Liver (tissue), 9 donors: ENCODE data around the gene GPR84. TPM values are rescaled to one million over a fixed set of nuclear protein-coding genes. Genes with fewer than 3 reads are reported as not detected.

Experiments used
- DNase-seq: peaks from one replicate; pipeline ENCODE4 v3.0.0-alpha.2; 2017; ENCODE audit warnings: low spot score
- H3K27ac ChIP-seq, 2 donors: one replicate each; pipeline ENCODE4 v1.7.0; 2013; ENCODE audit warnings: inconsistent platforms in 2 of 2, low read length in 2 of 2, control low read depth in 1 of 2, low read depth in 1 of 2, mild to moderate bottlenecking in 1 of 2
- H3K27me3 ChIP-seq, 4 donors: one replicate each; pipeline versions ENCODE4 v1.6.1 to v1.7.0; 2013; ENCODE audit warnings: low read length in 3 of 4, inconsistent platforms in 1 of 4, mild to moderate bottlenecking in 1 of 4, moderate library complexity in 1 of 4; ENCODE audit not compliant: control insufficient read depth in 4 of 4, insufficient read depth in 4 of 4
- H3K36me3 ChIP-seq, 4 donors: one replicate each; pipeline versions ENCODE4 v1.6.1 to v1.7.0; 2013; ENCODE audit warnings: low read length in 3 of 4, mild to moderate bottlenecking in 3 of 4, low read depth in 1 of 4, moderate library complexity in 1 of 4; ENCODE audit not compliant: control insufficient read depth in 4 of 4, insufficient read depth in 3 of 4
- H3K4me1 ChIP-seq, 4 donors: one replicate each; pipeline versions ENCODE4 v1.6.1 to v1.7.0; 2013; ENCODE audit warnings: low read length in 3 of 4, mild to moderate bottlenecking in 3 of 4, moderate library complexity in 1 of 4; ENCODE audit not compliant: control insufficient read depth in 4 of 4, insufficient read depth in 4 of 4
- H3K4me3 ChIP-seq, 3 donors: one replicate each; pipeline versions ENCODE4 v1.6.1 to v1.7.0; 2013; ENCODE audit warnings: low read length in 3 of 3, control low read depth in 1 of 3, low read depth in 1 of 3, mild to moderate bottlenecking in 1 of 3
- H3K9ac ChIP-seq, 2 donors: one replicate each; pipeline ENCODE4 v1.7.0; 2013; ENCODE audit warnings: low read length in 2 of 2, mild to moderate bottlenecking in 2 of 2, moderate library complexity in 2 of 2, control low read depth in 1 of 2, low read depth in 1 of 2
- H3K9me3 ChIP-seq, 4 donors: one replicate each; pipeline versions ENCODE4 v1.6.1 to v1.7.0; 2013; ENCODE audit warnings: low read length in 3 of 4; ENCODE audit not compliant: control insufficient read depth in 4 of 4
- EGR1 ChIP-seq, 2 donors: IDR thresholded peaks; 2 replicates each; pipeline ENCODE4 v1.6.1; 2016 to 2018; ENCODE audit warnings: antibody characterized with exemption in 2 of 2, low read depth in 2 of 2
- FOXA1 ChIP-seq: IDR thresholded peaks from 2 replicates; pipeline ENCODE4 v1.6.1; 2016; ENCODE audit warnings: antibody characterized with exemption
- FOXA2 ChIP-seq: IDR thresholded peaks from 2 replicates; pipeline ENCODE4 v1.6.1; 2016; ENCODE audit warnings: antibody characterized with exemption
- HNF4A ChIP-seq, 2 donors: conservative IDR thresholded peaks; 2 replicates each; pipeline ENCODE4 v1.6.1; 2016; ENCODE audit warnings: antibody characterized with exemption in 2 of 2, mild to moderate bottlenecking in 2 of 2
- NR2F2 ChIP-seq: IDR thresholded peaks from 2 replicates; pipeline ENCODE4 v1.6.1; 2016; ENCODE audit warnings: antibody characterized with exemption
- RAD21 ChIP-seq, 2 donors: IDR thresholded peaks; 2 replicates each; pipeline ENCODE4 v1.6.1; 2016; ENCODE audit warnings: antibody characterized with exemption in 2 of 2, mild to moderate bottlenecking in 2 of 2
- SP1 ChIP-seq: IDR thresholded peaks from 2 replicates; pipeline ENCODE4 v1.6.1; 2018; ENCODE audit warnings: antibody characterized with exemption, mild to moderate bottlenecking
- TAF1 ChIP-seq: conservative IDR thresholded peaks from 2 replicates; pipeline ENCODE4 v1.6.1; 2016; ENCODE audit warnings: antibody characterized with exemption, mild to moderate bottlenecking
- YY1 ChIP-seq: IDR thresholded peaks from 2 replicates; pipeline ENCODE4 v1.6.1; 2016; ENCODE audit warnings: antibody characterized with exemption, mild to moderate bottlenecking
- WGBS: extraction: QIAGEN DNeasy Blood & Tissue Kit; methylation state at CpG from one replicate; pipeline ENCODE4 v1.1.7; 2013; 5-methylcytosine and 5-hydroxymethylcytosine counted together
- polyA plus RNA-seq, 2 donors: library from polyadenylated mRNA; stranded (reverse) in 1 of 2; unstranded in 1 of 2; fragments of 200-250 nt in 1 of 2; fragments of >200 nt in 1 of 2; fragmentation: Nextera tagmentation in 1 of 2; extraction: Ambion mirVana in 1 of 2; gene quantifications; one replicate each; pipeline versions ENCODE4 v1.2.1 to v1.2.3, GENCODE V29; 2013 to 2015
- total RNA-seq, 2 donors: library from RNA; depleted of rRNA; stranded (reverse); fragments of >200 nt; gene quantifications; one replicate each; pipeline ENCODE4 v1.2.3, GENCODE V29; 2014
- TF ChIP-seq, protein P1 (sequence below): IDR thresholded peaks from 2 replicates; pipeline ENCODE4 v1.6.1; 2016; ENCODE audit warnings: antibody characterized with exemption, mild to moderate bottlenecking
- TF ChIP-seq, protein P2 (sequence below): IDR thresholded peaks from 2 replicates; pipeline ENCODE4 v1.6.1; 2016; ENCODE audit warnings: antibody characterized with exemption
- TF ChIP-seq, protein P3 (sequence below): IDR thresholded peaks from 2 replicates; pipeline ENCODE4 v1.6.1; 2016; ENCODE audit warnings: antibody characterized with exemption
- donor health status: healthy.
- donor health status: healthy.
- donor health status: healthy.
- donor health status: healthy.
- donor health status: healthy.

Gene GPR84
- total and polyA plus RNA-seq, 4 donors: 0.09 to 0.37 (median 0.33) TPM; not detected in 1

- Histone ChIP-seq H3K9me3 (no peaks in the 10 kb centered on the region), H3K4me1 (peaks cover 0 to 3% (median 0%) of the 10 kb centered on the region in 4 donors), H3K4me3 (no peak overlapping the region), H3K36me3 (no peaks in the 10 kb centered on the region), H3K9ac (no peak overlapping the region), H3K27me3 (no peaks in the 10 kb centered on the region), H3K27ac (no peak overlapping the region)
- 95% methylated on average over 3 of the region's 3 CpGs for WGBS
- TF ChIP-seq SP1: no peak
- TF ChIP-seq, protein P1, sequence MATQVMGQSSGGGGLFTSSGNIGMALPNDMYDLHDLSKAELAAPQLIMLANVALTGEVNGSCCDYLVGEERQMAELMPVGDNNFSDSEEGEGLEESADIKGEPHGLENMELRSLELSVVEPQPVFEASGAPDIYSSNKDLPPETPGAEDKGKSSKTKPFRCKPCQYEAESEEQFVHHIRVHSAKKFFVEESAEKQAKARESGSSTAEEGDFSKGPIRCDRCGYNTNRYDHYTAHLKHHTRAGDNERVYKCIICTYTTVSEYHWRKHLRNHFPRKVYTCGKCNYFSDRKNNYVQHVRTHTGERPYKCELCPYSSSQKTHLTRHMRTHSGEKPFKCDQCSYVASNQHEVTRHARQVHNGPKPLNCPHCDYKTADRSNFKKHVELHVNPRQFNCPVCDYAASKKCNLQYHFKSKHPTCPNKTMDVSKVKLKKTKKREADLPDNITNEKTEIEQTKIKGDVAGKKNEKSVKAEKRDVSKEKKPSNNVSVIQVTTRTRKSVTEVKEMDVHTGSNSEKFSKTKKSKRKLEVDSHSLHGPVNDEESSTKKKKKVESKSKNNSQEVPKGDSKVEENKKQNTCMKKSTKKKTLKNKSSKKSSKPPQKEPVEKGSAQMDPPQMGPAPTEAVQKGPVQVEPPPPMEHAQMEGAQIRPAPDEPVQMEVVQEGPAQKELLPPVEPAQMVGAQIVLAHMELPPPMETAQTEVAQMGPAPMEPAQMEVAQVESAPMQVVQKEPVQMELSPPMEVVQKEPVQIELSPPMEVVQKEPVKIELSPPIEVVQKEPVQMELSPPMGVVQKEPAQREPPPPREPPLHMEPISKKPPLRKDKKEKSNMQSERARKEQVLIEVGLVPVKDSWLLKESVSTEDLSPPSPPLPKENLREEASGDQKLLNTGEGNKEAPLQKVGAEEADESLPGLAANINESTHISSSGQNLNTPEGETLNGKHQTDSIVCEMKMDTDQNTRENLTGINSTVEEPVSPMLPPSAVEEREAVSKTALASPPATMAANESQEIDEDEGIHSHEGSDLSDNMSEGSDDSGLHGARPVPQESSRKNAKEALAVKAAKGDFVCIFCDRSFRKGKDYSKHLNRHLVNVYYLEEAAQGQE: no peak
- TF ChIP-seq, protein P2, sequence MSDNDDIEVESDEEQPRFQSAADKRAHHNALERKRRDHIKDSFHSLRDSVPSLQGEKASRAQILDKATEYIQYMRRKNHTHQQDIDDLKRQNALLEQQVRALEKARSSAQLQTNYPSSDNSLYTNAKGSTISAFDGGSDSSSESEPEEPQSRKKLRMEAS: no peak
- TF ChIP-seq NR2F2: no peak
- no peak for TF ChIP-seq YY1
- no peak for TF ChIP-seq TAF1
- TF ChIP-seq HNF4A (conservative IDR thresholded peaks at IDR 0.05): no peak
- TF ChIP-seq, protein P3, sequence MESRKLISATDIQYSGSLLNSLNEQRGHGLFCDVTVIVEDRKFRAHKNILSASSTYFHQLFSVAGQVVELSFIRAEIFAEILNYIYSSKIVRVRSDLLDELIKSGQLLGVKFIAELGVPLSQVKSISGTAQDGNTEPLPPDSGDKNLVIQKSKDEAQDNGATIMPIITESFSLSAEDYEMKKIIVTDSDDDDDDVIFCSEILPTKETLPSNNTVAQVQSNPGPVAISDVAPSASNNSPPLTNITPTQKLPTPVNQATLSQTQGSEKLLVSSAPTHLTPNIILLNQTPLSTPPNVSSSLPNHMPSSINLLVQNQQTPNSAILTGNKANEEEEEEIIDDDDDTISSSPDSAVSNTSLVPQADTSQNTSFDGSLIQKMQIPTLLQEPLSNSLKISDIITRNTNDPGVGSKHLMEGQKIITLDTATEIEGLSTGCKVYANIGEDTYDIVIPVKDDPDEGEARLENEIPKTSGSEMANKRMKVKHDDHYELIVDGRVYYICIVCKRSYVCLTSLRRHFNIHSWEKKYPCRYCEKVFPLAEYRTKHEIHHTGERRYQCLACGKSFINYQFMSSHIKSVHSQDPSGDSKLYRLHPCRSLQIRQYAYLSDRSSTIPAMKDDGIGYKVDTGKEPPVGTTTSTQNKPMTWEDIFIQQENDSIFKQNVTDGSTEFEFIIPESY: no peak
- TF ChIP-seq RAD21 (IDR thresholded peaks at IDR 0.05): no peak
- TF ChIP-seq EGR1 (IDR thresholded peaks at IDR 0.05; ENCODE audit: low read depth in 2 of 2): no peak
- TF ChIP-seq FOXA1: no peak
- TF ChIP-seq FOXA2: no peak
- no peak for DNase-seq
These were observed 22.8 kb upstream of the GPR84 start for GRCh38 chr12:54387114-54387467.

- Histone ChIP-seq H3K4me1 (peaks cover 0 to 3% (median 0%) of the 10 kb centered on the region in 4 donors), H3K27me3 (no peaks in the 10 kb centered on the region), H3K4me3 (no peak overlapping the region), H3K9me3 (no peaks in the 10 kb centered on the region), H3K9ac (no peak overlapping the region), H3K36me3 (no peaks in the 10 kb centered on the region), H3K27ac (no peak overlapping the region)
- DNase-seq: no peak
- TF ChIP-seq YY1 (no peak), NR2F2 (no peak)
- TF ChIP-seq, protein P2: no peak
- WGBS: 91% methylated on average over 3 of the region's 3 CpGs
These were observed 22.3 kb upstream of the GPR84 start for GRCh38 chr12:54386403-54387113.
